T-helper 2 cell treated with Interferon-gamma antibody and Interleukin-4, amounts not matched to agents 5 μg/mL and 100 μg/mL, for 36 hours (primary cell): ENCODE measurements around the gene JMJD1C.

Source experiments
- DNase-seq: peaks from one replicate; pipeline ENCODE4 v3.0.0; 2021; ENCODE audit warnings: low spot score
- H3K27ac Mint-ChIP-seq: one replicate; pipeline ENCODE4 v1.8.0; 2021; ENCODE audit warnings: mild to moderate bottlenecking, mixed read lengths
- H3K27me3 Mint-ChIP-seq: one replicate; pipeline ENCODE4 v1.8.0; 2021; ENCODE audit warnings: low read depth, mixed read lengths
- H3K36me3 Mint-ChIP-seq: one replicate; pipeline ENCODE4 v1.8.0; 2021; ENCODE audit warnings: low read depth, mixed read lengths
- H3K4me1 Mint-ChIP-seq: one replicate; pipeline ENCODE4 v1.8.0; 2021; ENCODE audit warnings: low read depth, mixed read lengths
- H3K4me3 Mint-ChIP-seq: one replicate; pipeline ENCODE4 v1.8.0; 2022; ENCODE audit warnings: mild to moderate bottlenecking, moderate library complexity, mixed read lengths
- H3K9me3 Mint-ChIP-seq: one replicate; pipeline ENCODE4 v1.8.0; 2021; ENCODE audit warnings: mixed read lengths

JMJD1C gene

DNA sequence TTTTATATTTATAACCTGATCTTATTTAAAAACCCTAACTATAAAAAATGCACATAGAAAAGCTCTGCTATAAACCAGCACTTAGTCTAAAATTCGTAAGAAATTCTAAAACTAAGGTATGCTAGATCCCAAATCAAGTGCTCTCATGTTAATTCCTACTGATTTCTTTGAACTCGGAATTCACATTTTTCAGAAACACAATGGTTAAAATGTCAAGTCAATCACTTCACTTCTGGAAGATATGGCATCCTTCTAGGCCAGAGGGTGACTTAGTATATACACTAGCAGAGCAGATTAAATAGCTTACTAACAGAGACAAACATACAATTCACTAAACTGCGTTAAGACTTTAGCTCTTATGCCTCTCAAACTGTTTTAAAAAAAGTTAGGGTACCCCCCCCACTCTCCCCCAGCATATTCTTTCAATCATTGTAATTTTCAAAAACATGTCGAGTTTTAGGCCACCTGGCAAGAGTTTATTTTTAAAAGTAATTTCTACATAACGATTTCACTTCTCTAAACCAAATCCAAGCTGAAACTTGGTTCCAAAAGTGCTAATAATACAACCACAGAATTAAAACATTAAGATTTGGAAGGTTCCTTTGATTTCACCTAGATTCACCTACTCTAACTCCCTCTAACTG, 203.2 kb downstream of the JMJD1C start:
- no peak for DNase-seq
- Mint-ChIP-seq H3K36me3 (peaks cover 40% of the 10 kb centered on the region), H3K27me3 (no peaks in the 10 kb centered on the region), H3K4me3 (peak overlapping the region; percentile 39), H3K27ac (no peak overlapping the region), H3K9me3 (no peaks in the 10 kb centered on the region), H3K4me1 (peaks cover 47% of the 10 kb centered on the region)

DNA sequence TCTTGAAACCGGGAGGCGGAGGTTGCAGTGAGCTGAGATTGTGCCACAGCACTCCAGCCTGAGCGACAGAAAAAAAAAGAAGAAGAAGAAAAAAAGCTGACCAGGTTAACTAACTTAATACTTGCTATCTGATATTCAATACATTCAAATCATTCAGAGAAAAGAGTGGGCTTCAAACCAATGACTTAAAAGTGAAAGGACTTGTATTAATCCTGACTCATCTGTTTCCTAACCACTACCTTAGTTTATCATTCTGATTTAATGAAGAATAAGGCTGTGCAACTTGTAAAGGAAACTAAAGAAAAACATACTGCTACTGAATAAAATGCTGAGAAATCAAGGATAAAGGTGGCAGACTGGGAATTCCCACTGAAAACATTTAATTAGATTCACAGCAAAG, 204.3 kb downstream of the JMJD1C start:
- Mint-ChIP-seq H3K27me3 (no peaks in the 10 kb centered on the region), H3K36me3 (peaks cover 43% of the 10 kb centered on the region), H3K27ac (peak overlapping the region; percentile 41), H3K9me3 (no peaks in the 10 kb centered on the region), H3K4me1 (peaks cover 49% of the 10 kb centered on the region), H3K4me3 (peak overlapping the region; percentile 21)
- DNase-seq = no peak

GRCh38 chr10:63260860-63261251, 204.9 kb downstream of the JMJD1C start:
- Mint-ChIP-seq H3K9me3 (no peaks in the 10 kb centered on the region), H3K27ac (no peak overlapping the region), H3K4me1 (peaks cover 53% of the 10 kb centered on the region), H3K27me3 (no peaks in the 10 kb centered on the region), H3K36me3 (peaks cover 46% of the 10 kb centered on the region), H3K4me3 (no peak overlapping the region)
- DNase-seq = no peak

- Mint-ChIP-seq H3K4me3 (no peak overlapping the region), H3K27me3 (no peaks in the 10 kb centered on the region), H3K27ac (no peak overlapping the region), H3K4me1 (peaks cover 53% of the 10 kb centered on the region), H3K36me3 (peaks cover 47% of the 10 kb centered on the region), H3K9me3 (no peaks in the 10 kb centered on the region)
- no peak for DNase-seq
These were observed 205.5 kb downstream of the JMJD1C start for GRCh38 chr10:63260103-63260859.

DNA sequence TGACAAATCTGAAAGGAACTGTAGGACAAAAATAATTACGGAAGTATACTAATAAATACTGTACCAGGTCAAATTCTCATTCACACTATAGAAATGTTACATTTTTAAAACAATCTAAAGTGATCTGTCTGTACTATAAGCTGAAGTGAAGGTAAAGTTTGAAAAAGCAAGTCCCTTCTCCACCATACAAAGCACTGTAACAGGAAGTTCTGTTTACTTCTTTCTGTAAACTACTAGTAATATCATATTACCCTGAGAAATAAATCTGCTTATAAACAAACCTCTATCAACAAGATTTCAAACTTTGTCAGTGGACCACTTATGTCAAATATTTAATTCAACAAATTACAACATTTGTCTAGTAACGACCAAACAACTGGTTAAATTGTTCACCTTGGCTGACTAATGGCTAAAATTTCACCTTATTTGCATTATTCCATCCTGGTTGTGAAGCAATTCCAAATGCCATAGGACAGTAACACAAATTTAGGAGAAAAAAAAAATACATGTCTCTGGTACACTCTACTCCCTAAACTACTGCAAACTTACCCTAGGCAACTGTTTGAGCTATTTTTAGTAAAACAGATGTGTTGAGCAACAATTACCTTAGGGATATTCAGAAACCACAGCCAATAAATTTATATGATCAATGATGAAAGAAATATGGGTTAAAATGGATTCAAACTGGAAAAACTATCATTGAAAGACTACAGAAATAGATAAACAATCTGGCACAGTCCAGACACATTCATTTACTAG, 206.7 kb downstream of the JMJD1C start:
- DNase-seq = no peak
- Mint-ChIP-seq H3K4me1 (peaks cover 50% of the 10 kb centered on the region), H3K27me3 (no peaks in the 10 kb centered on the region), H3K36me3 (peaks cover 45% of the 10 kb centered on the region), H3K9me3 (no peaks in the 10 kb centered on the region), H3K4me3 (peak overlapping the region; percentile 37), H3K27ac (no peak overlapping the region)

DNA sequence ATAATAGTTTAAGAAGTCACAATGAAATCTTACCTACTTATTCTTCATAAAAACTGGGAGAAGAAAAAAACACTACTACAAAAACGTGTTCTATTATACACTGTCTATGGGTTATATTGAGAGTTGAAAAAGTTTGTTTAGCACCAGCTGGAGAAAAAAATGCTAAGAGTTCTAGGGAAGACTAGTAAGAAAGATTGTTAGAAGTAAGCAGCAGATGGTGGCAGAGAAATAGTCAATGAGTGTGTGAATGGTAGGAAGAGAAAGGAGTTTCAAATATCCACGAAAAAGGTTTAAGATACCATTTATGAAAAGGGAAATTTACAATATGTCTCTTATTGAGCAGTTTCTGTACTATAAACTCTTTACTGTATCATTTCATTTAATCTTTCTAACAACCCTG, 208.0 kb downstream of the JMJD1C start:
- H3K36me3 Mint-ChIP-seq = peaks cover 46% of the 10 kb centered on the region
- H3K4me3 Mint-ChIP-seq = no peak overlapping the region
- no peaks in the 10 kb centered on the region for H3K27me3 Mint-ChIP-seq

GRCh38 chr10:63256009-63256773, 209.6 kb downstream of the JMJD1C start:
- peak overlapping the region; percentile 3 for H3K27ac Mint-ChIP-seq
- peaks cover 41% of the 10 kb centered on the region for H3K36me3 Mint-ChIP-seq
- H3K27me3 Mint-ChIP-seq = no peaks in the 10 kb centered on the region
- H3K4me1 Mint-ChIP-seq = peaks cover 43% of the 10 kb centered on the region
- no peaks in the 10 kb centered on the region for H3K9me3 Mint-ChIP-seq
- H3K4me3 Mint-ChIP-seq = no peak overlapping the region
- no peak for DNase-seq

More for the DNA sequence above, 208.0 kb downstream of the JMJD1C start:
- H3K27ac Mint-ChIP-seq = peak overlapping the region; percentile 12
- DNase-seq = no peak
- peaks cover 50% of the 10 kb centered on the region for H3K4me1 Mint-ChIP-seq
- H3K9me3 Mint-ChIP-seq = no peaks in the 10 kb centered on the region

DNA sequence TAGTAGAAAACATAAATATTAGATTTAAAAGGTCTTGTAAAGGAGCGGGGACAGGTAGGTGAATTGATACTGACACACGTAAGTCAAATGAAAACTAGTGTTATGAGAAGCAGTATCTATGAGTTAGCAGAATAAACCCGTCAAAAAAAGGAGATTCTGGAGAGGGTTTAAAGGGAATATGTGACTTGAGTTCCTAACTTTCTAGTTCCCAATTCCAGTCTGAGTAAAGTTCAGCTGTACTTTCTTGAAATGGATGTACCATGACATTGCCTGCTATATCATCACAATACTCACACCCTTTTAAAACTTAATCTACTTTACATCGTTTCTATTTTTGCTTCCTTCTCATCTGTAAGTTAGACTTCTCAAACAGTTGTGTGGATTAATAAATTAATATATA, 210.5 kb downstream of the JMJD1C start:
- no peaks in the 10 kb centered on the region for H3K27me3 Mint-ChIP-seq
- H3K36me3 Mint-ChIP-seq = peaks cover 36% of the 10 kb centered on the region
- H3K27ac Mint-ChIP-seq = no peak overlapping the region

DNA sequence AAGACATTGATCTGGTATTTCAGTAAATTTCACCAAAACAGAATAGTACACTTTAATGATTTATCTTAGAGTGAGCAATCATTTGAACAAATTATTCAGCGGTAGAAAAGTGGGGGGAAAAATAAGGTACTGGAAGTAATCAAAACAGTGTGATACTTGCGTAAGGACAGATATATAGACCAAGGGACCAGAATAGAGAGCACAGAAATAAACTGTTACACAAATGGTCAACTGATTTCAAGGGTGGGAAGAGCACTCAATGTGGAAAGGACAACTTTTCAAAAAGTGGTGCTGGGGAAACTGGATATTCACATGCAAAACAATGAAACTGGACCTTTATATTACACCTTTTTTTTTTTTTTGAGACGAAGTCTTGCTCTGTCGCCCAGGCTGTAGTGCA, 212.7 kb downstream of the JMJD1C start:
- Mint-ChIP-seq H3K4me1 (peaks cover 22% of the 10 kb centered on the region), H3K4me3 (no peak overlapping the region), H3K9me3 (no peaks in the 10 kb centered on the region), H3K36me3 (peaks cover 30% of the 10 kb centered on the region), H3K27me3 (no peaks in the 10 kb centered on the region), H3K27ac (no peak overlapping the region)
- DNase-seq = no peak

More for the DNA sequence above, 210.5 kb downstream of the JMJD1C start:
- Mint-ChIP-seq H3K9me3 (no peaks in the 10 kb centered on the region), H3K4me3 (no peak overlapping the region), H3K4me1 (peaks cover 39% of the 10 kb centered on the region)
- no peak for DNase-seq

DNA sequence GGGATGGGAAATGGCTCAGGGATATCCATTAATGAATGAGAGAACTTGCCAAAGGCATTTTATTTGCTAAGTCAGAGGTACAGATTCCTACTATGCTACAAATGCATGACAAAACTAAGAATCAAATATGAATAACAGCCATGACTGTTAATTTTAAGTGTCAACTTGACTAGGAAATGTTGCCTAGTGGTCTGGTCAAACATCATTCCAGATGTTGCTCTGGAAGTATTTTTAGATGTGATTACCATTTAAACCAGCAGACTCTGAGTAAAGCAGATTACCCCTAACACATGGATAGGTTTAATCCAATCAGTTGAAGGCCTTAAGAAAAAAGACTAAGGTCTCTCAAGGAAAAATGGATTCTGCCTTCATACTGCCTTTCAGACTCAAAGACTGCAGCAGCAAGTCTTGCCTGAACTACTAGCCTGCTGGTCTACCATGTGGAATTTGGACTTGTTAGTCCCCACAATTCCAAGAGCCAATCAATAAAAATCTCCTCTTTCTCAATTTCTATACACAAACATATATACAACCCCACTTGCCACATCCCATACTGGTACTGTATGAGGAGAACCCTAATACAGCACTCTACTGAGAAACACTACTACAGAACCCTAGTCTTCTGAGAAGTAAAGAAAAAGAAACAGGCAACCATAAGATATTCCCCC, 213.5 kb downstream of the JMJD1C start:
- Mint-ChIP-seq H3K4me1 (peaks cover 18% of the 10 kb centered on the region), H3K27ac (no peak overlapping the region), H3K9me3 (peaks cover 1% of the 10 kb centered on the region), H3K36me3 (peaks cover 28% of the 10 kb centered on the region), H3K27me3 (no peaks in the 10 kb centered on the region), H3K4me3 (no peak overlapping the region)
- no peak for DNase-seq

- peaks cover 16% of the 10 kb centered on the region for H3K9me3 Mint-ChIP-seq
- H3K27ac Mint-ChIP-seq = no peak overlapping the region
- no peaks in the 10 kb centered on the region for H3K27me3 Mint-ChIP-seq
- H3K4me1 Mint-ChIP-seq = peaks cover 26% of the 10 kb centered on the region
- DNase-seq = no peak
- no peak overlapping the region for H3K4me3 Mint-ChIP-seq
- H3K36me3 Mint-ChIP-seq = peaks cover 38% of the 10 kb centered on the region
These were observed 215.7 kb downstream of the JMJD1C start for GRCh38 chr10:63250032-63250431.

DNA sequence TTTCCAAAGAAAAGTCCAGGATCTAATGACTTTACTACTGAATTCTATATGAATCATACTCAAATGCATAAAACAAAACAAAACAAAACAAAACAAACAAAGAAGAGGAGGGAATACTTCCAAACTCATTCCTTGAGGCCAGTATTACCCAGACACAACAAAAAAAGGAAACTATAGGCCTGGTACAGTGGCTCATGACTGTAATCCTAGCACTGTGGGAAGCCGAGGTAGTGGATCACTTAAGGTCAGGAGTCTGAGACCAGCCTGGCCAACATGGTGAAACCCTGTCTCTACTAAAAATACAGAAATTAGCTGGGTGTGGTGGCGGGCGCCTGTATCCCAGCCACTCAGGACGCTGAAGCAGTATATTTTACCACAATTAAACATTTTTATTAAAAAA, 218.0 kb downstream of the JMJD1C start:
- no peak for DNase-seq
- peaks cover 32% of the 10 kb centered on the region for H3K4me1 Mint-ChIP-seq
- no peak overlapping the region for H3K27ac Mint-ChIP-seq
- no peaks in the 10 kb centered on the region for H3K27me3 Mint-ChIP-seq
- peaks cover 17% of the 10 kb centered on the region for H3K9me3 Mint-ChIP-seq
- no peak overlapping the region for H3K4me3 Mint-ChIP-seq
- peaks cover 37% of the 10 kb centered on the region for H3K36me3 Mint-ChIP-seq

DNA sequence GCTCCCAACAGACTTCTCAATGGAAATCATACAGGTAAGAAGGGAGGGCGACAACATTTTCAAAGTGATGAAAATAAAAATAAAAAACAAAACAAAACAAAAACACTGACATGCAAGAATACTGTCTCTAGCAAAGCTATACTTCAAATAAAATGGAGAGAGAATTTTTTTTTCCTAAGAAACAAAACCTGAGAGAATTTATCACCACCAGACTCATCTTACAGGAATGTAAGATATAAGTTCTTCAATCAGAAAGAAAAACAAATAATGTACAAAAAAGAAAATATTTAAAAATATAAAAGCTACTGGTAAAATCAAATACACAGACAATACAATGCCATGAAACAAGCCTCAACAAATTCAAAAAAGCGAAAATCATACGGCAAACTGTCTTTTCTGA, 219.4 kb downstream of the JMJD1C start:
- peaks cover 17% of the 10 kb centered on the region for H3K9me3 Mint-ChIP-seq
- no peaks in the 10 kb centered on the region for H3K27me3 Mint-ChIP-seq
- DNase-seq = no peak
- H3K36me3 Mint-ChIP-seq = peaks cover 33% of the 10 kb centered on the region
- H3K4me3 Mint-ChIP-seq = no peak overlapping the region
- peaks cover 36% of the 10 kb centered on the region for H3K4me1 Mint-ChIP-seq
- no peak overlapping the region for H3K27ac Mint-ChIP-seq
